BLaER1 (cell line): ENCODE results near the gene CTDSP2.

Experiments
- H3K27ac ChIP-seq: shearing (Covaris generic); formaldehyde crosslinking; 2 replicates; pipeline ENCODE4 v1.8.1; 2022
- H3K27me3 ChIP-seq: shearing (Covaris generic); formaldehyde crosslinking; 2 replicates; pipeline ENCODE4 v1.8.1; 2022
- H3K36me3 ChIP-seq: shearing (Covaris generic); formaldehyde crosslinking; 2 replicates; pipeline ENCODE4 v1.8.1; 2022
- H3K4me1 ChIP-seq: shearing (Covaris generic); formaldehyde crosslinking; 2 replicates; pipeline ENCODE4 v1.8.1; 2022
- H3K4me2 ChIP-seq: shearing (Covaris generic); formaldehyde crosslinking; 2 replicates; pipeline ENCODE4 v1.8.1; 2022
- H3K4me3 ChIP-seq: shearing (Covaris generic); formaldehyde crosslinking; 2 replicates; pipeline ENCODE4 v1.8.1; 2022
- H3K9ac ChIP-seq: shearing (Covaris generic); formaldehyde crosslinking; 2 replicates; pipeline ENCODE4 v1.8.1; 2022
- H3K9me3 ChIP-seq: shearing (Covaris generic); formaldehyde crosslinking; 2 replicates; pipeline ENCODE4 v1.8.1; 2022
- H4K20me1 ChIP-seq: shearing (Covaris generic); formaldehyde crosslinking; 2 replicates; pipeline ENCODE4 v1.8.1; 2022
- Cebpa-rat ChIP-seq: shearing (Covaris generic); IDR thresholded peaks from 2 replicates; pipeline ENCODE4 v1.8.1; 2022

The CTDSP2 gene, protein sequence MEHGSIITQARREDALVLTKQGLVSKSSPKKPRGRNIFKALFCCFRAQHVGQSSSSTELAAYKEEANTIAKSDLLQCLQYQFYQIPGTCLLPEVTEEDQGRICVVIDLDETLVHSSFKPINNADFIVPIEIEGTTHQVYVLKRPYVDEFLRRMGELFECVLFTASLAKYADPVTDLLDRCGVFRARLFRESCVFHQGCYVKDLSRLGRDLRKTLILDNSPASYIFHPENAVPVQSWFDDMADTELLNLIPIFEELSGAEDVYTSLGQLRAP

DNA sequence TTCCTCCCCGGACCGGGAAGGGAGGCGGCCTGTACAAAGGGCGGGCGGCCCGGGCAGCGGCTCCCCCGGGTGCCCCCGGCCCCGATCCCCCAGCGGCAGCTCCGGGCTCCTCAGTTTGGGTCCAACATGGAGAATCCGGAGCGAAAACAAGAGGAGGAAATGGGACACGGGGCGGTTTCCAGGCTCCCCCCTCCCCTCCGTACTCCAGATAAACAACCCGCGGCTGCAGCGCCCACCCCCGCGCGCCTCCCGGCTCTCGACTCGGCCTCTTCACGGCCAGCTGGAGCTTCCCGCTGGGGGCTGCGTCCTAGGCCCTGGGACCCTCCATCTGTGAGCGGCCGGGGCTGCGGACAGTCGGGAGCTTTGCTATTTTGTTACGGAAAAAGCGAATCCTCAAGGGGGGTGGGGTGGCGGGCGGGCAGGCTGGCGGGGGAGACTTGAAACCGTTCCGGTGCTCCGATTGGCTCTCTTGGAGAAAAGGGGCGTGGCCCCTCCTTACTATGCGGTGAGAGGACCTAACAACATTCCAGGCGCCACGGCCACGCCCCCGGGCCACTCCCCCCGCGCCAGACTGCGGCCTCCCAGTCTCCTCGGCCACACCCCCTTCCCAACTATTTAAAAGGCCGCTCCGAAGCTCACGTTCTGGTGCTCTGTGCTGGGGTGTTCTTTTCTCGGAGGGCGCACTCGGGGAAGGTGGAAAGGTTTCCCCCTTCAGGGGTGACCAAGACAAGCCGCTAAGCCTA lies at the start of gene CTDSP2:
TSS of gene CTDSP2 (minus strand) at position 153 of the 743 bp plus-strand sequence. CDS start 294 bp downstream, outside the sequence.
- Histone ChIP-seq H3K4me1 (peaks cover 42% of the 10 kb centered on the region), H3K27ac (peak within 1 kb of the TSS; percentile 93), H4K20me1 (peaks cover 53% of the 10 kb centered on the region), H3K27me3 (peaks cover 20% of the 10 kb centered on the region), H3K36me3 (no peaks in the 10 kb centered on the region), H3K4me3 (peak within 1 kb of the TSS; percentile 98), H3K4me2 (peak within 1 kb of the TSS; percentile 96), H3K9ac (peak within 1 kb of the TSS; percentile 95), H3K9me3 (no peaks in the 10 kb centered on the region)
- TF ChIP-seq Cebpa-rat = no peak

DNA sequence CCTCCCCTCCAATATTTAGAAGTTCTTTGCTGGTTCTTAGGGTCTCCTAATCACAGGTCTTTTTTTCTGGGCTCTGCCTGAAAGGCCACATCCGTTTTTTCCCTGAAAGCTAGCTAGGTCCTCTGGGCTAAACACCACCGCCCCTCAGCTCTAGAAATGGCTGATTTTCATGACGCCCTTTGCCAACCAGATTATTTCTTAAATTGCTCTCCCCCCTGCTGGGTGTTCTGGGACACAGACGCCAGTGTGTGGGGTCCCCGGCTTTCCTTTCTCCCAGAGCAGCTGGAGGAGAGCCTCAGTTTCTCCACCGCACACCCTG lies 49.5 kb upstream of the CTDSP2 start:
- H4K20me1 ChIP-seq = peaks cover 38% of the 10 kb centered on the region
- H3K36me3 ChIP-seq = no peaks in the 10 kb centered on the region
- H3K27me3 ChIP-seq = peaks cover 74% of the 10 kb centered on the region
- peaks cover 20% of the 10 kb centered on the region for H3K4me1 ChIP-seq
- no peak for TF ChIP-seq Cebpa-rat
- H3K27ac ChIP-seq = no peak overlapping the region
- peak overlapping the region; percentile 71 for H3K4me2 ChIP-seq
- H3K9ac ChIP-seq = no peak overlapping the region
- H3K4me3 ChIP-seq = peak overlapping the region; percentile 55
- H3K9me3 ChIP-seq = no peaks in the 10 kb centered on the region

DNA sequence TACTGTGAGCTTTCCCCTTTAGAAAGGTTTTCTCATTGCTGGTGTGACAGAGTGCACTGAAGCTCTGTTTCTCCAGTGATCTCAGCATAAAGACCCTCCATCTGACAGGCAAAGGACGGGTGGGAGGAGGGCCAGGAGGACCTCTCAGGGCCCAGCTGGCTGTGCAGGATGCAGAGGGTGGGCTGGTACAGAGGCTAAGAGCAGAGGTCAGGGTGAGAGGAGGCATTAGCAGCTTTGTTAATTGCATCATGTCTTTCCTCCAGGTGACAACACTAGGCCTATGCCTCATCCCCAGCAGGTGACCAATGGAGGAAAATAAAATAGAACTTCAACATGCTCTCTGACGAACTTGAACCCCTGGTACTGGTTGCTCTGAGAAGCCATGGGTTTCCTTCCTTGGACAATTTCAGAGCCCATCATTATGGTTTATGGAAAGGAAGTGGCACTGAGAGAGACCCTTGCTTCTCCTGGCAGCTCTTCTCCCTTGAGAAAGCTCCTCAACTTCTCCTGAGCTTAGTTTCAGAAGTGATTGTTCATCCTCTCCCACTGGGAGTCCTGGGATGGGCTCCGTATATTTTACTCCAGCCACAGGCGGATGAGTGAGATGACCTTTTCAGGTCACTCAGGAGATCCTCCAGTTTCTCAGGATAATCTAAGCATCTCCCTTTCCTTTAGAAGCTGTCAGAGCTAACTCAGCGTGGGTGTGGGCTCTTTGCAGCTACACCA lies 49.0 kb upstream of the CTDSP2 start:
- no peak overlapping the region for H3K4me3 ChIP-seq
- no peaks in the 10 kb centered on the region for H3K9me3 ChIP-seq
- peaks cover 20% of the 10 kb centered on the region for H3K4me1 ChIP-seq
- no peak overlapping the region for H3K27ac ChIP-seq
- H3K27me3 ChIP-seq = peaks cover 74% of the 10 kb centered on the region
- H3K36me3 ChIP-seq = no peaks in the 10 kb centered on the region
- H3K4me2 ChIP-seq = no peak overlapping the region
- H3K9ac ChIP-seq = no peak overlapping the region
- H4K20me1 ChIP-seq = peaks cover 38% of the 10 kb centered on the region
- TF ChIP-seq Cebpa-rat = no peak

DNA sequence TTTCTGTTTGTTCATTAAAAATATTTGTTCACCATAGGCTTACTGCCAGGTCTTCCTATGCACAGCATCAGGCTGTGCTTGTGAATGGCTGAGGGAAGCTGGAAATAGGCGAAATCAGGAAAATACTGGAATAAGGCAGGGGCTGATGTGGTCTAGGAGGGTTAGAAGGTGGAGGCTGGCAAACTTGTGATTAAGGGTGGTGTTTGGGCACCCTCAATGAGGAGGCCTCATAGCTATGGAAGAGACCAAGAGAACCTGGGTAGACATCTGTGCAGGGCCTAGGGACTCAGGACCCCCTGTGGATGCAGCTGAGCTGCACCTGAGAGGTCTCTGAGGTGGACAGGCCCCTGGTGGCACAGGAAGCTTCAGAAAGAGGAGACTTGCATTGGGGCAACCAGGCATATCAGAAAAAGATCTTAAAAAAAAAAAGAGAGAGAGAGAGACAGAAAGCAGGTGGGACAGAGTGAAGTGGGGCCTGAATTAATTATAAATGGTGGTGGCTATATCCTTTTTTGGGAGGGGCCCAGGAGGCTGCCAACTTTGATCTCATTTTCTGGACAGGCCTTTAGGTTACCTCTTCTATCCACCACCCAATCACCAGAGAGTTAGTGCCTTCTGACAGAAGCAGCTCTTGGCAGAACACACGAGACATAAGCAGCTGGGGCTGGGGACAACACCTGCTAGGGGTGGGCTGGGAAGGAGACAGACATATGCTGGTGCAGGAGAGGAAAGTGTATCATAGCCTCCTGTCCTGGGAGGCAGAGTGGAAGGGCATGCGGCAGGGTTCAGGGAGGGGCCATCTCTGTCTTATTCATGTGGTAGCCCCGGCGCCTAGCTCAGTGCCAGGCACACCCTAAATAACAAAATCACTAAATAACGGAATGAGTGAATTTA lies 48.1 kb upstream of the CTDSP2 start:
- H3K4me1 ChIP-seq = peaks cover 27% of the 10 kb centered on the region
- H3K9ac ChIP-seq = no peak overlapping the region
- no peak overlapping the region for H3K27ac ChIP-seq

DNA sequence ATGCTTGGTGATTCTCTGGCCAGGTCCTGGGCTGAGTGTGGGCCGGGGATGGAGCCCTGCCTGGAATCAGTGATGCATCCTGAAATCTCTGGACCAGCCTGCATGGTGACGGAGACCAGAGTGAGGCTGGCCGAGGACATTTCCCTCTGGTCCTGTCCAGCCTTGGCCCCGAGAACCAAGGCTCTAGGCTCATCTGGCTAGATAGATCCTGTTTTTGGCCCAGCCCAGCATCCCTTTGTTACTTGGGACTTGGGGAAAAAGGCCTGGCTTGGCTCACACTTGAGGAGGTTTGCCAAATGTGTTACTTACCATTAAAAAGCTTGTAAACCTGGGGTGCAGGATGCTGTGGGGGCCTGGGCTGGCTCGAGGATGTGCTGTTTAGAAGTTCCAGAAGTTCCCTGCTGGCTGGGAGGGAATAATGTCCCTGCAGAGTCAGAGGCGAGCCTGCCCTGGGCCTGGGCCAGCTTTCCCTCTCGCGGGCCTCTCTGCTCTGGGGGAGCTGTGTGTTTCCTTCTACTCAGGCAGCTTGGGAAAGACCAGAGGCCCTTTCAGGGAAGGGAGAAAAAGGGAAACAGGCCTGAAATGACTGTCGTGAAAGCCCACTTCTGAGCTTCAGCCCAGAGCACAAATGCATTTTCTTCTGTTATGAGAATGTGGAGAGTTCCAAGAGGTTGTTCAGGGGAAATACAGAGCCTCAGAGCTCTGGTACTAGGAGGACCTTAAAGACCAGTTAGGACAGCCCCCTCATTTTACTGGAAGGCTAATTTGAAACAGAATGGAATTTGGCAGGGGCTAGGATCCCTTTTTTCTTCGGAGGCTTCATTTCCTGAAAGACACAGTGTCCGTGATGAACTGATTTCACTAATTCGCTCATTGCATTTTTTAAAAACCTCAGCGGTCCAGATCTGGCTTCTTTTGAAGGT lies 47.2 kb upstream of the CTDSP2 start:
- no peak overlapping the region for H3K4me2 ChIP-seq
- H3K36me3 ChIP-seq = no peaks in the 10 kb centered on the region
- H3K4me3 ChIP-seq = no peak overlapping the region
- peaks cover 31% of the 10 kb centered on the region for H4K20me1 ChIP-seq
- H3K9me3 ChIP-seq = no peaks in the 10 kb centered on the region
- no peak overlapping the region for H3K9ac ChIP-seq
- no peak overlapping the region for H3K27ac ChIP-seq
- no peak for TF ChIP-seq Cebpa-rat
- H3K27me3 ChIP-seq = peaks cover 57% of the 10 kb centered on the region
- peaks cover 21% of the 10 kb centered on the region for H3K4me1 ChIP-seq

More for the DNA sequence above, 48.1 kb upstream of the CTDSP2 start:
- peaks cover 38% of the 10 kb centered on the region for H4K20me1 ChIP-seq
- H3K27me3 ChIP-seq = peaks cover 67% of the 10 kb centered on the region
- no peaks in the 10 kb centered on the region for H3K36me3 ChIP-seq
- H3K4me3 ChIP-seq = no peak overlapping the region
- no peak for TF ChIP-seq Cebpa-rat
- no peak overlapping the region for H3K4me2 ChIP-seq
- H3K9me3 ChIP-seq = no peaks in the 10 kb centered on the region

DNA sequence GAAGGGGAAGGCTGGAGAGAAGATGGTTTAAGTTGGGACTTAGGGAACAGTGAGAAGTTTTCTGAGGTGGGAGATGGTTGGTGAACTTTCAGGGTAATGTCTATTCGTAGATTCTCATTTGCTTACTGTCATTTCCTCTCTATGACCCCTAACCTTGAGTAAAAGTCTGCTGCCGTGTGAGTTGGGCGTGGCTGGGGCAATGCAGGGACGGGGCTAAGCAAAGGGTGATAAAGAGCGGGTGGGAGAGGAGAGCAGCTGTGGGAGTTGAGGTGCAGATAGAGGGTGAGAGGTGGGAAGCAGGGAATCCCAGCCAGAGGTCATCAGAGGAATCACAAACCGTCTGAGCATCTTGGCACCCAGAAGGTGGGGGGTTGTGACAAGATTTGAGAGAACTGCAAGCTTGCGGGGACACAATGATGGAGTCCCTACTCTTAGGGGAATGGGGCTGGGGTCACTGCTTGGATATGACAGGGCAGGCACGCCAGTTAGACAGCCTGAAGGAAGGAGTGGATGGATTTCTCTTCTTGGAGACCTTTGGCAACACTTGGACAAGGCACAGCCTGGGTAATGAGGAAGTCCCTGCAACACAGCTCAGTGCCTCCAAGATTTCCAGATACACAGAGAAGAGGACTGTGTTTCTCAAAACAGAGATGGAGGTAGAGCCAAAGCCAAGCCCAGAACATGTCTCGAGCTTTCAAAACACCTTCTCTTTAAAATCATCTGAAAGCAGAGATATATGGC lies 45.9 kb upstream of the CTDSP2 start:
- Histone ChIP-seq H4K20me1 (peaks cover 19% of the 10 kb centered on the region), H3K9ac (no peak overlapping the region), H3K4me1 (peaks cover 25% of the 10 kb centered on the region), H3K27ac (no peak overlapping the region), H3K4me2 (no peak overlapping the region), H3K9me3 (no peaks in the 10 kb centered on the region), H3K4me3 (no peak overlapping the region), H3K36me3 (no peaks in the 10 kb centered on the region), H3K27me3 (peaks cover 44% of the 10 kb centered on the region)
- TF ChIP-seq Cebpa-rat = no peak

DNA sequence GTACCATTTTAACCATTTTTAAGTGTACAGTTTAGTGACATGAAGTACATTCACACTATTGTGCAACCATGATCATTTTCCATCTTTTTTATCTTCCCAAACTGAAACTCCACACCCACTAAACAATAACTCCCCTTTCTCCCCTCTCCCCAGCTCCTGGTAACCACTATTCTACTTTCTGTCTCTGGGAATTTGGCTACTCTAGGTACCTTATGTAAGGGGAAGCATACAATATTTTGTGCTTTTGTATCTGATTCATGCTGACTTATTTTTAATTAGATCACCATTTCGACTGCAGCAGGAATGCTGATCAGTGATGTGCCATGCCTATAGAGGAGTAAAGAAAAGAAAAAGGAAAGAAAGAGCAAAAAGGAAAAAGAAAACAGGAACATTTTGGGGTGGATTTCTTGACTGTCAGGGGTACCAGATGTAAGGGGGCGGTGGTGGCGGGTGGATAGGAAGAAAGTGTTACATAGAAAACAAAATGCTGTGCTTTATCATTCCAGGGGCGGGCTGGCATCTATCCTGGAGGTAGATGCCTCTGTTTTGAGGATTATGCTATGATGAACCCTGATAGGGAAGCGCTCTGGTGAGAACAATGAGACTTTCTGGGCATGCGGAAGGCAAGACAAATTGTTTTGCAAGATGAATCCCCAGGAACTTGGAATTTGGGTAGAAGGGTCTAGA lies 45.2 kb upstream of the CTDSP2 start:
- TF ChIP-seq Cebpa-rat = no peak
- no peak overlapping the region for H3K27ac ChIP-seq
- no peak overlapping the region for H3K4me3 ChIP-seq
- H3K36me3 ChIP-seq = no peaks in the 10 kb centered on the region
- H3K9ac ChIP-seq = no peak overlapping the region
- H3K27me3 ChIP-seq = peaks cover 37% of the 10 kb centered on the region
- H4K20me1 ChIP-seq = peaks cover 19% of the 10 kb centered on the region
- no peaks in the 10 kb centered on the region for H3K9me3 ChIP-seq
- H3K4me1 ChIP-seq = peaks cover 24% of the 10 kb centered on the region
- no peak overlapping the region for H3K4me2 ChIP-seq
